NCI-H2196 treated with DMSO at 0.1 percent for 48 hours (cell line): ENCODE data around the gene DHX32.

ENCODE experiments used
- DNase-seq: peaks from one replicate; lab custom pipeline; 2025; ENCODE audit not compliant: unreplicated experiment; lab: John Stamatoyannopoulos, UW

The DHX32 gene

DNA sequence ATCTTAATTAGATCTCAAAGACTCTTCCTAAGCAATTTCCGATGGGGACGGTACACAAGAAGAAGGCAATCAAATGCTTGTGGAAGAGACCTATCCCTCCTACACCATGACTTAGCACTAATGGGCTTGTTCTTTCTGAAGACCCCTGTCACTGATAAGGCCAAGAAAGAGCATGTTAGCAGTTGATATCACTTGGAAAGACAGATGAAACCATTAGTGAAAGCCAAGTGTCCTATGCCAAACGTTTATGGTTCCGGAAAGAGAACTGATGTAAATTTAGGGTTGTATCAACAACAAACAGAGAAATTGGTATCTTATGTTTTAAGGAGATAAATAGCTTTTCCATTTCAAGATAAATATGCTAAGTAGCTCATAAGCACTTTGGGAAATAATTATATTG is 64.5 kb downstream of the DHX32 start:
- DNase-seq: no peak

DNA sequence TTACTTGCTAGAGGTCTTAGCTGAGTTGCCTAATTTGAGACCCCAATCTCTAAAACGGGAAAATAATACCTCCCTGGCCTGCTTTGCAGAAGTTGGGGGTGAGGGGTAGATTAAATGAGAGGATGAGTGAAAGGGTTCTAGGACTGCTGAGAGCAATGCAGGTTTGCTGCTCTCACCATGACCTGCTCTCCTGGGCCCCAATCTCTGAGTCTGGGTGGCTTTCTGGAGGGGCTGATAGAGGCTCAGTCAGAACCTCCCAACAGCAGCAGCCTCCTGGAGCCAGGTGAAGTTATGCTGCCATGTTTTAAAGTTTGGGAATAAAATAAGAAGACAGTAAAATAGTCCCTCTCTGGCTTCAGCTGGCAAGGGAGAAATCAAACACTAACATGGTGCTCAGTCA is 65.3 kb downstream of the DHX32 start:
- DNase-seq: no peak

DNA sequence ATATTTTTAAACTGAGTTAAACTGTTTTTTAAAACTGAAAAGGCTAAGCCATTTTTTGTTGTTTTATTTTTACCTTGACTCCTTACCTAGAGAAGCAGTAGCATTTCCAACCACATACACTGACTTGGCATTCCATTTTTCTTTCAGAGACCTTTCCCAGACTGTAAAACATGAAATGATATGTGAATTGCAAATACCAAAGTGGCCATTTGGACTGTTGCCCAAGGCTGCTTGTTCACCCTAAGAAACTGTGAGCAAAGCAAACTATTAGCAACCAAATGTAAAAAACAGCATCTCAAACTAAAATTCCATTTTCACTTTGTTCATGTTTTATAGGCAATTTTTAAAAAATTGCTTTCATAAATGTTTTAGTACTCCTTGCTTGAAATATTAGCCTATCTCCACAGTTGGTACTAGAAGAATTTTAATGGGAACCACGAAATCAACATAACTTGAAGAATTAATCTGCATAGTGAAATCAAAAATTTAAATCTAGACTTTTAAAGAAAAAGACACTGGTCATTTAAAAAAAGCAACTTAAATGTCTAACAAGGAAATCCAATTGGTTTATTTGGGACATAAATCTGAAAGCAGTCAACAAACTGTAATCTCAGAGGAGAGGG is 68.9 kb downstream of the DHX32 start:
- no peak for DNase-seq

DNA sequence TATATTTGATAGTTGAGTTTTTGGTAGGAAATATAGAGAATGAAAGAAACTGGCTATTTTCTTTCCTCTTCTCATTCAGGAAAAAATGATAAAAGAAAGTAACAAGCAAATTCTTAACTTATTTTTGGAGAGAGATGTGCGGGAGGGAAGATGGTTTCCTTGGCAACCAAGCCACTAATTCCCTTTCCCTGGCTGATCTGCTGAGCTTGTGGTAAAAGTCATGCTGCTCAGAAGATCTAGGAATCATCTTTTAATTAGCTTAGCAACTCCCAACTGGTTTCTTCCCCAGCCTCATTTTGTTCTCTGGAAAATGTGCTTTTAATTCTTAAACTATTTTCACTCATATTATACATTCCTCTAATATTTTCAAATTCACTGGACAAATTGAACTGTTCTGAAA is 69.8 kb downstream of the DHX32 start:
- no peak for DNase-seq

DNA sequence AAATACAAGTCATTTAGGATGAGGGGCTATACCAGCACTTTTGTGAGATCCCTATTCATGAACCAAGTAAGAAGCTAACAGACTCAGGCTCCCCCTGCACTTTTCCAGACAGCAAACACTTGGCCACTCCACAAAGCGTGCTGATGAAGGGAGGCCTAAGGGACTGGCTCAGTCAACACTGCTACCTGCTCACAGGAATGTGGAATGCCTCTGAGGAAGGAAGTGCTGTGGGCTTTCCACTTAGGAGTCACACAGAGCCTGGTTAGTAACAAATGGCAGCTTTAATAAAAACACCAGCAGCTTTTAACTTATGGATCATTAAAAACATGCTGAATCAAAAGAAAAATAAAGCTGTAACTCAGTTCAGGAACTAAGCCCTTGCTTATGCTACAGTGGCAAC is 73.0 kb downstream of the DHX32 start:
- DNase-seq: no peak

DNA sequence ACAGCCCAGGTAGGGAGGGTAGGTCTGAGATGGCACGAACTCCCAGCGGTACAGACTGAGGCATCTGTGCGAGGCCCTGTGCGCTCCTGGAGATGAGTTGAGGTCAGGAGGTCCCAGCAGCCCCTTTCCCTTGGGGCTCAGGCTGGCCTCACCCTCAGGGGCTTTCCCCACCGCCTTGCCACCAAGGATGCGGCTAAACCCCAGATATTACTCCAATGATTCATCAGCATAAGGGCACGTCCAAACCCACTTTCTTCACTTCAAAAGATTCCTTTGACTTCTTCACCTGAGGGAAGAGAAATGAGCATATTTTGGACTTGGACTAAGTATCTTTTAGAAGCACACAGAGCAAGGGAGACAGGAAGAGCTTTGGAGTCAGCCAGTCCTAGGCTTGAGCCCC is 78.4 kb downstream of the DHX32 start:
- no peak for DNase-seq

DNA sequence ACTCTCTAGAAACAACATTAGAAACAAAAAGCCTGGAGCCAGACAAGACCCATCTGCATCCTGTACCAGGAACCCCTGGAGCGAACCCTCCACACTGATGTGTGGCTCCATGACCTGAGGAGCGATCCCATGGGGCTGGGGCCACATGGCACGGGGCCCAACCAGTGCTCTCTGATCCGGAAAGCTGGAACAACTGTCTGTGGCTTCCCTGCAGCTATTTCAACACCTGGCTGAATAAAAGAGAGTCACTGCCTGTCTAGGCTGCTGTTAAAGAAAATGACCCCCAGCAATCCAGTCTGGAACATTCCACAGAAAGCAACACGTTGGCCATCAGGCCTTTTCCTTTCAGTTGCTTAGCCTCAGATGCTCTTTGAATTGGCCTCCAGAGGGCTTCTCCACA is 79.0 kb downstream of the DHX32 start:
- DNase-seq: no peak

DNA sequence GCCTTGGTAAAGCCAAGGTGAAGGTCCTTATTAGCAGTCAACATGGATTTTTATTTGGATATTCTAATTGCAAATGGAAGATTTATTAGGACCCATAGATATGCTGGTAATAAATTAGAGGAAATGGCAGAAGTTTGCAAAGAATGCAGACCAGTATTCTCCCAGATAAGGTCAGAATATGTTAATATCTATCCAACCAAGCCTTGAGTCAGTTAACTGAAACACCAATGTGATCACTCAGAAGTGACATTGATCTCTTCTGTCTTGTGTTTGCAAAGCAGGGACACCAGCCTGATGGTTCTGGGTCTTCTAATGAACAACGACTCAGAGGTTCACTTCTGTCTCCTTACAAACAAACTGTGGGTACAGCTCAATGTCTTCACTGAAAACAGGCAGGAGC is 79.5 kb downstream of the DHX32 start:
- no peak for DNase-seq

DNA sequence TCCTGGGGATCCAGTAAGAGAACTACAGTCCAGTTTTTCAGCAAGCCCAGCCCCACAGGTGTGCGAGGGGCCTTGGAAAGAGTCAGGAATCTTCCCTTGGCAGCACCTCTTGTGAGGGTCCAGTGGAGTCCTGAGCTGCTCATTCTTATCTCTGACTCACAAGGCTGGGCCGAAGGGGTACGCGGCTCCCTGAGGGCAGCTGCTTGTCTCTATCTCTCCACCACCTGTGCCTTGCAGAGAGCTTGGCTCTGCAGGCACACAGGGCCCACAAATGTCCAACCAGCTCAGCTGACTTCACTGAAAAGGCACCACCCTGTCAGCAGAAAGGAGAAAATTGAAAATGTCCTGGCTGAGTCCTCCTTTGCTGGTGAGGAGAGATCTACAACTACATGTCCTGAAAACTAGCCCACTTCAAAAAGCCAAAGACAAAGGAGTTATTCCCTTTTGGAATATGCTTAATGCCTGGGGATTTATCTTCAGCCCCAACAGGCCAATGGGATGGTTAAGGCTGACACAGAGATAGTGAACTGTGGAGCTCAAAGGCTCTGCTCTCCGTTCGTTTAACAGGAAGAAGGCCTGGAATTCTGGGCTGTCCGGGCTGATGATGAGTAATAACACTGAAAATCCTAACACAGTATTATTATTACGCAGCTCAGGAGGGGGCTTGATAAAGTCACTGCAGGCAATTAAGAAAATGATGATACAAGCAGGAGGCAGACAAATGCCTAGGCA is 81.5 kb downstream of the DHX32 start:
- no peak for DNase-seq

DNA sequence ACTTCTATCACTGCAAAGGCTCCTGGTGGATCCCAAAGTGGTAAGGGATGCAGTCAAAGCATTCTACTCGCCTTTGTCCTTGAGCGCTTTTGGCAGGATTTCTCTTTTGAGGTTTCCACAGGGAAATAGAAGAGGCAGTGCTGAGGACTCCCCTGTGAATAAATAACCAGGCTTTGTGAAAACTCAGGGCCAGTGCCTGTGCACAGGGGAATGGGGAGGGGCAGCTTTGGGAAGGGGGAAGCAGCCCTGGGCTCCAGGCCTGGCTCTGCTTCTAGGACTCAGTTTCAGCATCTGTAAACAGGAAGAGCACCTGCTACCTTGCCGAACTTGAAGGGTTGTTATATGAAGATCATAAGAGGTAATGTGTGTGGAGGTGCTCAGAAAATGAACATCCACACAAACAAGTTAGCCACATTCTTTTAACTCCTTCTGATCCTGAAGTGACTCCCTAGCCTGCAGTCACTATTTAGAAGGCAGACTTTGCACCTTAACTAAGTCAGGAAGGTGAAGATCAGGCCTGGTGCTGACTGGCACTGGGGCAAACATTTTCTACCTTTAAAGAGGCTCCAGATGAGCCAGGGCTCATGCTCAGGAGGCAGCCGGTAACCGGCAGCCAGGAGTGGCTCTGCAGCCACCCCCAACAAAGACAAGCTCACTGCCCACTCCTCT is 83.0 kb downstream of the DHX32 start:
- DNase-seq: no peak

DNA sequence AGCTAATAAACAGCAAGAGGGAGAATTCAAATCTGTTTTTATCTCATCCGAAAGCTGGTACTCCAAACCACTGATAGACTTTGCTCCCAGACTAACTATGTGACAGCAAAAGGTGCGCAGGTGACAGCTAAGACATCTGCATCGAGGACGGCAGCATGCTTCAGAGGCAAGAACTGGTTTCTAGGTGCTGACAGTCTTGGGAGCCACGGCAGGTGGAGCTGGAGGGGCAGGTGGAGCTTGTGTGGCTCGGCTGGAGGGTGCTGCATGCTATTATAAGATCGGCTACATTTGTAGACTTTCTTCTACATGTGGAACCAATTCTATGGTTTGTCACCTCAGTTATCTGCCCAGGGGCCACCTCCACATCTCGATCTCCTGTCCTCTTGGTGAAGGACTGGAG is 83.7 kb downstream of the DHX32 start:
- no peak for DNase-seq

DNA sequence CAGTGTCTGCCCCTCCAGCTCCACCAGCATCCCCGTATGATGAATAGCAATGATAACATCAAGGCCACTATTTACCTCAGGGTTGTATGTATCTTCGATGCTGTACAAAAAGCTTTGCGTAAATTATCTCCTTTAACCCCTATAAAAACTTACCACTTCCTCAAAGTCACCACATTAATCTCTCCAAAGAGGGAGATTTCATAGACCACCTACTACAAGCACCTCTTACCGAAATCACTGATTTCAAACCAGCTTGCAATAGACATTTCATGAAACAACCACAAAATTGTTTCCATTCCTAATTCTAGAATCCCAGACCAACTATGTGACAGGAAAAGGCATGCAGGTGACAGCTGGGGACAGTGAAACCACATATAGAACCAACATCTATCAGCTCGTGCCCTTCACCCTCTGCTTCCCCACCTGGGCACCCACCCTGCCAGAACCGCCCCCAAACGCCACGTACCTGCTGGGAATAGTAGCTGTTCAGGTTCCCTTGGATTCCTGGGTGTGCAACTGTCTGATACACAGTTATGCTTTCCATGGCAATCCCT is 85.4 kb downstream of the DHX32 start:
- no peak for DNase-seq

DNA sequence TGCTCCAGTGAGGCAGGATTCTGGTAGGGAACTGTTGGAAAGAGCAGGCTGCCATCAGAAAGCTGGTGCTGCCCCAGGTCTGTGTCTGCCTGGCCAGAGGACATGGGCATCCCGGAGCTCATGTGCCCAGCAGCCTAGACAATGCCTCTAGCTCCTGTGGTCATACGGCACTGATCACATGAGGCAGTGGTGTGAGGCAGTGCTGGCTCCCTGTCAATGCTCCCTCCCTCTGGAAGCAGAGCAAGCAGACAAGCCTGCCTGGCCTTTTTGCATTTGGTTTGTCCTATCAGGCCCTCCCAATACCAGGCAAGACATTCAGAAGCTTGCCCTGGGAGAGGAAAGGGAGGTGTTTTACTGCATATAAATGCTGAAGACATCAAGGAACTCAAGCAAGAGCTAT is 86.0 kb downstream of the DHX32 start:
- no peak for DNase-seq

DNA sequence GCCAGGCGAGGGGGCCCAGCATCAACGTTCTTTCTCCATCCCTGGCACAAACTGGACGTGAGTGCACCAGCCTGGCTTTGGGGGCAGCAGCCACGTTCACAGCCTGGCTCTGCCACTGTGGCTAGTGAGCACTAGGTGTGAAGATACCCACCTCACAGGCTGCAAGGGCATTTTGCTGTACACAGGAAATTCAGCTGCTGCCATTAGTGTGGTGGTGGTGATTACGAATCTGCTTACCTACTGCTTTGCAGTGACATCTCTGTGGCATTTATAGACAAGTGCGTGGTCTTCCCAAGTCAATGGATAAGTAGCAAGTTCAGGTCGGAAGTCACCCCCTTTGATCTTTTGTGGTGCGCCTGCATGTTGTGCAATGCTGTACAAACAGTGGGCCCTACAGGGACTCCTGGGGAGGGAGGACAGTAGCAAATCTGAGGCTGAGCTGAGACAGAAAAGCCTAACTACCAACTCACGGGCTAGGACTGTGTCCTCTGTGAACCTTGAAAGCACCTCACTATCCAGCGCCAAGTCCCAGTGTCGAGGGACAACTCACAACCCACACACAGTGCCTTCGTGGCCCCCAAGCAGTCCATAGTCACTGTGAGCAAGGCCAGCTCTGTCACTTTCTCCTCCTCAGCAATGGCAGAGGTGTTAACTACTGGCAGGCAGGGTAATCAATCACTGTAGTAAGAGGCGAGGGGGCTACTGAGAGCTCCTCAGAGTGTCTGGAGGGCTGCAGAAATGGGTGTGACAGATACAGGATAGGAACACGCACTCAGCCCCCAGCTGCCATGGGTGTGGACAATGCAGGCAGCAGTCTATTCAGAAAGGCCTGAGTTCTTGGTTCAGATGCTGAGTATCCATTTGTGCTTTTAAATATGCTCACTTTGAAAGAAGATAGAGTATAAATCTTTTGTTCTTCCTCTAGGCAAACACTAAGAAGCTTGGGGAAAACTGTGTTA is 88.5 kb downstream of the DHX32 start:
- DNase-seq: no peak

DNA sequence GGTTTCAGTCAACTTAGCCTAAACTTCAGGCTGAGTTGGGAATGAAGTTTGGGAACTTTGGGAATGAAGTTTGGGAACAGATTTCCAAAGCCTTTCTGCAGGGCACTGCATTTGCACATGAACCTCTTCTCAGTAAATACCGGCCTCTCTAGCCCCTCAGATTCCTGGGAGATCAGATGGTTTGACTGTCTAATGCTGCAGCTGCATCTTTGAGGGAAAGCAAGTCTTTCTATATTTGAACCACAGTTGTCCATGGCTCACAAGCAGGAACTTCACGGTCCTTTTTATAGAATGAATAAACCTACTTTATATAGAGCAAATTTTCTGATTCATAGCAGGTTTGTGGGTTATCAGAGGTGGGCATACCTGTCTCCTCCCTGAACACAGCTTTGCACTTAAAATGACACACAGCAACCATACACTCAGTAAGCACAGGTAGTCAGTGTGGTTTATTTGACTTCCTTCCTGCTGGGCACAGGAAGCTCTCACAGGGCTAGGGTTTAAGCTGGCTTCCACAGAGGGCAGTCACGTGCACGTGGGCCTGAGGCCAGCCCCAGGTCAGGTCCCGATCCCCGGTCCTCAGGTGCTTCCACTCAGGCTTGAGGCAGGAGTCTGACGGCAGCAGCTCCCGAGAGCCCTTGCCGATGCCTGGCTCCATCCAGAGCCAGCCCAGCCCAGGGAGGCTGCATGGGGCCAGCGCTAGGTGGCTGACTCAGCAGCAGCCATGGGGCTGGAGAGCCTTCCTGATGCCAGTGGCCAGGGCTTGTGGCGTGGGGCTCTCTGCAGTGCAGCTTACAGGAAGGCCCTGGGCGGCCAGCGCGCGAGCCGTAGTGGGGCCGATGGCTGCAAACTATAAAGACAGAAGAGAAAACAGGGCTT is 92.7 kb downstream of the DHX32 start:
- DNase-seq: no peak
